Neural crest cell (in vitro differentiated cells): Measurements from ENCODE around the gene IGSF1. TPM values are rescaled to one million over a fixed set of nuclear protein-coding genes. Genes with fewer than 3 reads are reported as not detected.

Experiments
- DNase-seq: peaks from one replicate; pipeline ENCODE4 v3.0.0; 2021; ENCODE audit warnings: low read depth, mixed read lengths, low spot score
- H3K27ac Mint-ChIP-seq: one replicate; pipeline ENCODE4 v1.8.0; 2021; ENCODE audit warnings: mild to moderate bottlenecking, mixed read lengths; ENCODE audit not compliant: unreplicated experiment
- H3K27me3 Mint-ChIP-seq: 2 replicates; pipeline ENCODE4 v1.8.0; 2021; ENCODE audit warnings: low read depth, mild to moderate bottlenecking, mixed read lengths
- H3K36me3 Mint-ChIP-seq: 2 replicates; pipeline ENCODE4 v1.8.0; 2021; ENCODE audit warnings: low read depth, mild to moderate bottlenecking, mixed read lengths
- H3K4me1 Mint-ChIP-seq: 2 replicates; pipeline ENCODE4 v1.8.0; 2021; ENCODE audit warnings: mixed read lengths
- H3K4me3 Mint-ChIP-seq: one replicate; pipeline ENCODE4 v1.8.0; 2021; ENCODE audit warnings: mild to moderate bottlenecking, mixed read lengths
- H3K9me3 Mint-ChIP-seq: 2 replicates; pipeline ENCODE4 v1.8.0; 2021; ENCODE audit warnings: mixed read lengths
- total RNA-seq: library from RNA; stranded (reverse); gene quantifications from 2 replicates; pipeline ENCODE4 v1.2.1, GENCODE V29; 2021
- TF ChIP-seq, protein P1 (sequence below): fragments of 200-600 bp; sonication (generic); conservative IDR thresholded peaks from 2 replicates; pipeline ENCODE4 v1.5.0; 2021; ENCODE audit warnings: antibody characterized with exemption, mild to moderate bottlenecking

The IGSF1 gene
- total RNA-seq, 1 donor from 2014 or later, result 3.9 TPM

DNA sequence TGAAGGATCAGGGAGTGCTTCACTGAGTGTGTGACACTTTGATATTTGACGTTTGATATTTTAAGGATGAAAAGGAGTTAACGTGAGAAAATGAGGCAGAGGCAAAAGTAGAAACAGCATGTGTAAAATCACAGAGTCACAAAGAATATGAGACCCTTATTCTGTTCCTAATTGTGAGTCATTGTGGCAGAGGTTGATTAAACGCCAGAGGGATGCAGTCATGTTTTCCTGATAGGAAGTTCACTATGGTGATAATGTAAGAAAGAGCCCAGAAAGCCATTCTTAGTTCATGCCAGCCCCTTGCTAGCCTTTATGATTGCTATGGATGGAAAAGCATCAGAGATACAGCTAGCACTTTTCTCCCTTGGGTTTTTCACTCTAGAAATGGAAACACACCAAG, 33.5 kb upstream of the IGSF1 start:
- H3K4me3 Mint-ChIP-seq, result no peak overlapping the region
- TF ChIP-seq, protein P1, sequence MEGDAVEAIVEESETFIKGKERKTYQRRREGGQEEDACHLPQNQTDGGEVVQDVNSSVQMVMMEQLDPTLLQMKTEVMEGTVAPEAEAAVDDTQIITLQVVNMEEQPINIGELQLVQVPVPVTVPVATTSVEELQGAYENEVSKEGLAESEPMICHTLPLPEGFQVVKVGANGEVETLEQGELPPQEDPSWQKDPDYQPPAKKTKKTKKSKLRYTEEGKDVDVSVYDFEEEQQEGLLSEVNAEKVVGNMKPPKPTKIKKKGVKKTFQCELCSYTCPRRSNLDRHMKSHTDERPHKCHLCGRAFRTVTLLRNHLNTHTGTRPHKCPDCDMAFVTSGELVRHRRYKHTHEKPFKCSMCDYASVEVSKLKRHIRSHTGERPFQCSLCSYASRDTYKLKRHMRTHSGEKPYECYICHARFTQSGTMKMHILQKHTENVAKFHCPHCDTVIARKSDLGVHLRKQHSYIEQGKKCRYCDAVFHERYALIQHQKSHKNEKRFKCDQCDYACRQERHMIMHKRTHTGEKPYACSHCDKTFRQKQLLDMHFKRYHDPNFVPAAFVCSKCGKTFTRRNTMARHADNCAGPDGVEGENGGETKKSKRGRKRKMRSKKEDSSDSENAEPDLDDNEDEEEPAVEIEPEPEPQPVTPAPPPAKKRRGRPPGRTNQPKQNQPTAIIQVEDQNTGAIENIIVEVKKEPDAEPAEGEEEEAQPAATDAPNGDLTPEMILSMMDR, result no peak
- H3K27ac Mint-ChIP-seq, result no peak overlapping the region
- no peaks in the 10 kb centered on the region for H3K4me1 Mint-ChIP-seq
- peaks cover 3% of the 10 kb centered on the region for H3K9me3 Mint-ChIP-seq
- DNase-seq, result no peak
- no peaks in the 10 kb centered on the region for H3K27me3 Mint-ChIP-seq
- H3K36me3 Mint-ChIP-seq, result peaks cover 12% of the 10 kb centered on the region

DNA sequence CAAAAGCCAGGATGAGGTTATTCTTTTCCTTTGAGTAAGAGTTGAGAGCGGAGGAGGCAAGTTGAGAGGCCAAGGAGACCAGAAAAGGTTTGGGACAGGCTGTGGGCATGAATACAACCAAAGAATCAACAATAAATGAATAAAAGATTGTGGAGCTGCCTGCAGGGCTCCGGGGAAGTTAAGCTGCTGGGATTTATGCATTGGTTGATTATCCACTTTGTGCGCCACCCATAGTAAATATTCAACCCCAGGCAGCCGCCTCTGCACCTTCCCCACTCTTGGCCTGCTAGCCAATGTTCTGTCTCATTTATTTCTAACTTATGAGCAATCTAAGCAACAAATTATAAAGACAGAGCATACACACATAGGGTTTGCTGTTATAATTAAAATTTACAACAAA, 28.2 kb upstream of the IGSF1 start:
- H3K27ac Mint-ChIP-seq, result peak overlapping the region; percentile 82
- H3K4me3 Mint-ChIP-seq, result no peak overlapping the region
- TF ChIP-seq, protein P1, result no peak
- no peaks in the 10 kb centered on the region for H3K4me1 Mint-ChIP-seq
- no peak for DNase-seq
- no peaks in the 10 kb centered on the region for H3K27me3 Mint-ChIP-seq
- no peaks in the 10 kb centered on the region for H3K36me3 Mint-ChIP-seq
- H3K9me3 Mint-ChIP-seq, result no peaks in the 10 kb centered on the region

DNA sequence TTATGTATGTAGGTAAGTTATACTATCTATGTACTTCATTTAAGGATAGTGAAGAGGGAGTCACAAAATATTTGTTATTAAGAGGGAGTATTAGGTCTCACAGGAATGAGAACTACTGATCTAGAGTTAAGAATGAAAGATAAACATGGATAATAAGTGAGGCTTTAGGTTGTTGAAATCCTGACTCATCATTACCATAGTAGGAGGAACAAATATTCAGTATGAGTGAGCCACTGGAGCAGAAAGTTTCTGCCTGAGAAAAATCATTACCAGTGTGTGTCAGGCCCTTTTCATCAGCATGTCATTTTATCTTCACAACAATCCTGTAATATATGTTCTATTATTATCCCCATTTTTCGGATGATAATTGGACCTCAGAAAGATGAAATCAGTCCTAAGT, 27.2 kb upstream of the IGSF1 start:
- H3K27me3 Mint-ChIP-seq, result no peaks in the 10 kb centered on the region
- no peaks in the 10 kb centered on the region for H3K9me3 Mint-ChIP-seq
- H3K36me3 Mint-ChIP-seq, result no peaks in the 10 kb centered on the region
- DNase-seq, result no peak
- TF ChIP-seq, protein P1, result no peak
- no peak overlapping the region for H3K27ac Mint-ChIP-seq
- no peaks in the 10 kb centered on the region for H3K4me1 Mint-ChIP-seq
- H3K4me3 Mint-ChIP-seq, result no peak overlapping the region

DNA sequence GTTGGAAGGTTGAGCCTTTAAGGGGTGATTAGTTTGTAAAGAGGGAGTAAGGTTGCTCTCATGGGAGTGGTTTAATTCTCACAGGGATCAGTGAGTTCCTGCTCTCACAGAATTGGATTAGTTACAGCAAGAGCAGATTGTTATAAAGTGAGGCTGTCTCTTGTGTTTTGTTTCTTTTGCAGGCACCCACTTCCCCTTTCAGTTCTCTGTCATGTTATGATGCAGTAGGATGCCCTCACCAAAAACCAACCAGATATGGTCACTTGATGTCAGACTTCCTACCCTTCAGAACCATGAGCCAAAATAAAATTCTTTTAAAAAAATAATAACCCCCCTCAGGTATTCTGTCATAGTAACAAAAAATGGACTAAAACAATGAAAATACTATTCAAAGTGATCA, 19.9 kb upstream of the IGSF1 start:
- TF ChIP-seq, protein P1, result no peak
- Mint-ChIP-seq H3K27ac (peak overlapping the region; percentile 48), H3K27me3 (no peaks in the 10 kb centered on the region), H3K4me1 (no peaks in the 10 kb centered on the region), H3K36me3 (no peaks in the 10 kb centered on the region), H3K4me3 (no peak overlapping the region), H3K9me3 (no peaks in the 10 kb centered on the region)
- DNase-seq, result no peak

DNA sequence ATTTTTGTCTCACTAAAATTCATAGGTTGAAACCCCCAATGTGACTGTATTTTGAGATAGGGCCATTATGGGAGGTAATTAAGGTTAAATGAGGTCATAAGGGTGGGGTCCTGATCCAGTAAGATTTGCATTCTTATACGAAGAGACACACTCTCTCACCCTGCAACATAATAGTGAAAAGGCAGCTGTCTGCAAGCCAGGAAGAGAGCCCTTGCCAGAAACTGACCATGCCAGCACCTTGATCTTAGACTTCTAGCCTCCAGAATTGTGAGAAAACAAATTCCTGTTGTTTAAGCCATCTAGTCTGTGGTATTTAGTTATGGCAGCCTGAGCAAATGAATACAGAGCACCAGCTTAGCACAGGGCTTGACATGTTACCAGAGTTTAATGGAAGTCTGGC, 17.5 kb upstream of the IGSF1 start:
- H3K9me3 Mint-ChIP-seq, result no peaks in the 10 kb centered on the region
- no peaks in the 10 kb centered on the region for H3K27me3 Mint-ChIP-seq
- no peak for DNase-seq
- H3K4me3 Mint-ChIP-seq, result no peak overlapping the region
- no peaks in the 10 kb centered on the region for H3K4me1 Mint-ChIP-seq
- H3K27ac Mint-ChIP-seq, result no peak overlapping the region
- TF ChIP-seq, protein P1, result no peak
- no peaks in the 10 kb centered on the region for H3K36me3 Mint-ChIP-seq

DNA sequence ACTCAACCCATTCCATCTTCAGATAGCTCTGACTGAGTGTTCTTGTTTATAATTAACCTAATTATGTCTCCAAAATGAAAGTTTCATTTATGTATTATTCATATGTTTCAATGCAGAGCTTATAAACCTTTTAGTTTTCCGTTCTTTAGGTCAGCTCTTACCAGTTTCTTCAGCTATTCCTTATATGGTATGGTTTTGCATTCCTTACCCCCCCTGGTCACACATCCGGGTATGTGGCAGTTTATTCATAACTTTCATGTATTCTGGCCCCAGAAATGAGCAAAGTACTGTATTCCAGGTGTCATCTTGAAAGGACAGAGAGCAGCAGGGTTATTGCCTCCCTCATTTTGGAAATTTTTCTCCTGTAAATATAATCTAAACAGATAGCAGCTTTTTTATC, 16.8 kb upstream of the IGSF1 start:
- no peaks in the 10 kb centered on the region for H3K9me3 Mint-ChIP-seq
- H3K27ac Mint-ChIP-seq, result no peak overlapping the region
- no peak overlapping the region for H3K4me3 Mint-ChIP-seq
- no peaks in the 10 kb centered on the region for H3K4me1 Mint-ChIP-seq
- no peaks in the 10 kb centered on the region for H3K36me3 Mint-ChIP-seq
- no peak for DNase-seq
- no peaks in the 10 kb centered on the region for H3K27me3 Mint-ChIP-seq
- TF ChIP-seq, protein P1, result no peak
